ENCODE measurements around the gene UTRN. TPM values are rescaled to one million over a fixed set of nuclear protein-coding genes. Genes with fewer than 3 reads are reported as not detected.

UTRN gene
- total and polyA plus RNA-seq, 2 experiments from 2014 or later, result 53.9 to 121 TPM

GRCh38 chr6:144298194-144298593 lies 13.1 kb downstream of the UTRN start (continued):
- TF ChIP-seq CTCF (conservative IDR thresholded peaks at IDR 0.05; ENCODE audit: low read depth in 2 of 2) (no peak), ZNF114 (CRISPR knock-in tag; IDR thresholded peaks at IDR 0.05) (no peak)

- Histone ChIP-seq H3K4me3 (no peak overlapping the region), H3K27me3 (ENCODE audit: insufficient read depth) (no peaks in the 10 kb centered on the region), H3K79me2 (replicated peaks; ENCODE audit: insufficient read depth) (peaks cover 13% of the 10 kb centered on the region; the same call in 1 of the 2 replicates), H3K4me2 (no peak overlapping the region), H3F3A (replicated peaks; ENCODE audit: low read depth) (no peaks in the 10 kb centered on the region), H2AFZ (no peak overlapping the region), H3K27ac (ENCODE audit: low read depth) (no peak overlapping the region), H3K36me3 (ENCODE audit: insufficient read depth) (peaks cover 6% of the 10 kb centered on the region; the same call in 1 of the 2 replicates), H3K4me1 (ENCODE audit: insufficient read depth) (peaks cover 9% of the 10 kb centered on the region), H4K20me1 (replicated peaks; ENCODE audit: insufficient read depth) (peaks cover 2% of the 10 kb centered on the region; the same call in 1 of the 2 replicates), H3K9me2 (ENCODE audit: insufficient read depth) (no peaks in the 10 kb centered on the region)
- no peak overlapping the region for H3K27ac Mint-ChIP-seq
- no peaks in the 10 kb centered on the region for H3K27me3 Mint-ChIP-seq (ENCODE audit: insufficient read depth, low read depth, poor library complexity)
- DNase-seq (ENCODE audit: low spot score) (no peak), ATAC-seq (no peak)
- H3K9me3 Mint-ChIP-seq, result peaks cover 12% of the 10 kb centered on the region
- peaks cover 19% of the 10 kb centered on the region for H3K4me1 Mint-ChIP-seq
- no peak overlapping the region for H3K4me3 Mint-ChIP-seq
- H3K36me3 Mint-ChIP-seq (ENCODE audit: low read depth), result peaks cover 22% of the 10 kb centered on the region
- TF ChIP-seq ZNF114 (CRISPR knock-in tag; IDR thresholded peaks at IDR 0.05) (no peak), POLR2AphosphoS5 (IDR thresholded peaks at IDR 0.05; ENCODE audit: low read depth) (no peak), ZNF331 (CRISPR knock-in tag; IDR thresholded peaks at IDR 0.05; ENCODE audit: low read depth) (no peak), EZH2phosphoT487 (IDR thresholded peaks at IDR 0.05; ENCODE audit: unreplicated experiment) (no peak), EZH2 (IDR thresholded peaks at IDR 0.05; ENCODE audit: low read depth, unreplicated experiment) (no peak), ETS1 (IDR thresholded peaks at IDR 0.05) (no peak), JUNB (IDR thresholded peaks at IDR 0.05; ENCODE audit: unreplicated experiment) (no peak), ZNF462 (CRISPR knock-in tag; IDR thresholded peaks at IDR 0.05) (no peak), CTCF (conservative IDR thresholded peaks at IDR 0.05; ENCODE audit: low read depth in 2 of 2) (no peak), NANOG (IDR thresholded peaks at IDR 0.05; ENCODE audit: borderline replicate concordance) (no peak), STAT1 (IDR thresholded peaks at IDR 0.05; ENCODE audit: unreplicated experiment) (no peak)
Measured at GRCh38 chr6:144298916-144299315, 13.8 kb downstream of the UTRN start.

All from GM23338 (cell line).